ENCODE measurements around the gene CACNA1C. TPM values are rescaled to one million over a fixed set of nuclear protein-coding genes. Genes with fewer than 3 reads are reported as not detected.

CACNA1C gene
- polyA plus RNA-seq, 2 donors: 2.1 to 2.5 TPM

DNA sequence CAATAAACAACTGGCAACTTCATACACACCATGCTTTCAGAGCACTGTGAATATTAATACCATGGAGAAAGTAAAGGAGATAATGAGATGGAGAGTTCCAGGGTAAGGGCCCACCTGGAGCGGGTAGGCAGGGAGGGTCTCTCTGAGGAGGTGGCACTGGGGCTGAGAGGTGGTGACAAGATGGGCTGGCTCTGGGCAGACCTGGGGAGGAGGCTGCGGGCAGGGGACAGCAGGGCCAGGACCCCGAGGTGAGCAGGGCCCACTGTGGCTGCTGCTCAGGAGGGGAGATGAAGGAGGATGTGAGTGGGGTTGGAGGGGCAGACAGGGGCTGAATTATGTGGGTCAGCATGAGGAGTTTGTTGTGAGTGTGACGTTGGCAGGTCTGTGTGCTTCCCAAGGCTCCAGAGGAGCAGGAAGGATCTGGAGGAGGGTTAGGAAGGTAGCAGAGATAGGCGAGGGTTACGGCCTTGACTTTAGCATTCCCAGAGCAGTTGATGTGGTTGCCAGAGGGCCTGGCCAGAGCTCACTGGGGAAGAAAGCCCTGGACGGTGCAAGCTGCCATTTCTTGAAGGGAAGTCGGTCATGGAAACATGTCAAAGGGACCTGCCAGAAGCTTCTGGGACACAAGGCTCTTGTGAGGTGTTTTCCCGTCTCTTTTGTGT, 88.2 kb downstream of the CACNA1C start:
- Histone ChIP-seq H3K4me1 (ENCODE audit: control insufficient read depth in 2 of 2, insufficient read depth in 2 of 2, low read length in 1 of 2) (peaks cover 2 to 5% of the 10 kb centered on the region in 2 donors), H3K27ac (ENCODE audit: low read depth in 2 of 2, low read length in 1 of 2) (no peak overlapping the region), H3K36me3 (ENCODE audit: control insufficient read depth in 2 of 2, insufficient read depth in 2 of 2, low read length in 1 of 2) (no peaks in the 10 kb centered on the region), H3K9me3 (ENCODE audit: control insufficient read depth in 2 of 2, insufficient read depth in 1 of 2, low read depth in 1 of 2, low read length in 1 of 2) (no peaks in the 10 kb centered on the region), H3K27me3 (ENCODE audit: control insufficient read depth in 1 of 2, insufficient read depth in 2 of 2, low read length in 2 of 2) (no peaks in the 10 kb centered on the region), H3K4me3 (ENCODE audit: low read depth in 1 of 2, low read length in 2 of 2) (no peak overlapping the region)
- 74 to 81% methylated on average over 9 of the region's 9 CpGs for WGBS, 2 donors

GRCh38 chr12:2142068-2142467, 89.3 kb downstream of the CACNA1C start:
- no peaks in the 10 kb centered on the region for H3K27me3 ChIP-seq (ENCODE audit: control insufficient read depth in 1 of 2, insufficient read depth in 2 of 2, low read length in 2 of 2)
- H3K36me3 ChIP-seq (ENCODE audit: control insufficient read depth in 2 of 2, insufficient read depth in 2 of 2, low read length in 1 of 2): no peaks in the 10 kb centered on the region
- H3K9me3 ChIP-seq (ENCODE audit: control insufficient read depth in 2 of 2, insufficient read depth in 1 of 2, low read depth in 1 of 2, low read length in 1 of 2): no peaks in the 10 kb centered on the region
- H3K4me1 ChIP-seq (ENCODE audit: control insufficient read depth in 2 of 2, insufficient read depth in 2 of 2, low read length in 1 of 2): peaks cover 0 to 2% of the 10 kb centered on the region in 2 donors
- 87 to 88% methylated on average over 10 of the region's 10 CpGs for WGBS, 2 donors
- no peak overlapping the region for H3K27ac ChIP-seq (ENCODE audit: low read depth in 2 of 2, low read length in 1 of 2)
- no peak overlapping the region for H3K4me3 ChIP-seq (ENCODE audit: low read depth in 1 of 2, low read length in 2 of 2)

- Histone ChIP-seq H3K27ac (ENCODE audit: low read depth in 2 of 2, low read length in 1 of 2) (no peak overlapping the region), H3K4me1 (ENCODE audit: control insufficient read depth in 2 of 2, insufficient read depth in 2 of 2, low read length in 1 of 2) (no peaks in the 10 kb centered on the region), H3K27me3 (ENCODE audit: control insufficient read depth in 1 of 2, insufficient read depth in 2 of 2, low read length in 2 of 2) (no peaks in the 10 kb centered on the region), H3K4me3 (ENCODE audit: low read depth in 1 of 2, low read length in 2 of 2) (no peak overlapping the region), H3K9me3 (ENCODE audit: control insufficient read depth in 2 of 2, insufficient read depth in 1 of 2, low read depth in 1 of 2, low read length in 1 of 2) (no peaks in the 10 kb centered on the region), H3K36me3 (ENCODE audit: control insufficient read depth in 2 of 2, insufficient read depth in 2 of 2, low read length in 1 of 2) (no peaks in the 10 kb centered on the region)
- 61 to 75% methylated on average over 1 of the region's 1 CpG for WGBS, 2 donors
Measured at GRCh38 chr12:2144951-2145350, 92.2 kb downstream of the CACNA1C start.

DNA sequence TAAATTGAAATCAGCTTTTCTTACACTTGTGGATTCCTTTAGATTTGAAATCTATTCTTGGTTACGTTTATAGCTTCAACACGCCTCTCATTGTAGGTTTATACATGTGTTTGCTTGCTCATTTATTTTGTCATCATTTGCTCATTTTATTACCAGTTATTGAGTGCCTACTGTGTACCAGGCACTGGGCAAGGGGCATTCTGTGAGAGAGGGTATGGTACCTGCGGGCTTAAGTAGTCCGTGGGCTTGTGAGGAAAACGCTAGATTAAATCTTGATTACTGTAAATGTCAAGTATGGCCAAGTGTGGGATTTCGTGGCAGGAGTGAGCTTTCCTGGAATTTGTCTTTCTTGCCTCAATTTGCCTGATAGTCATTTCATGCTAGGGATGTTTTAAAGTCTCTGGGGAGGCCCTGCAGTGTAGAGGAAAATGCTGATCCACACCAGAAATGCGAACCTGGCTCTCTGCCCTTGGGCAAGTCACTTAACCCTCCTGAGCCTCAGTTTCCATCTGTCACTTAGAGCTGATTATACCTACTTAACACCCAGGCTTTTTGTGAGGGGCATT, 92.7 kb downstream of the CACNA1C start:
- H3K36me3 ChIP-seq (ENCODE audit: control insufficient read depth in 2 of 2, insufficient read depth in 2 of 2, low read length in 1 of 2): no peaks in the 10 kb centered on the region
- H3K27ac ChIP-seq (ENCODE audit: low read depth in 2 of 2, low read length in 1 of 2): no peak overlapping the region
- no peaks in the 10 kb centered on the region for H3K27me3 ChIP-seq (ENCODE audit: control insufficient read depth in 1 of 2, insufficient read depth in 2 of 2, low read length in 2 of 2)
- H3K4me3 ChIP-seq (ENCODE audit: low read depth in 1 of 2, low read length in 2 of 2): no peak overlapping the region
- peaks cover 0 to 2% of the 10 kb centered on the region in 2 donors for H3K9me3 ChIP-seq (ENCODE audit: control insufficient read depth in 2 of 2, insufficient read depth in 1 of 2, low read depth in 1 of 2, low read length in 1 of 2)
- 72 to 77% methylated on average over 7 of the region's 7 CpGs for WGBS, 2 donors
- no peaks in the 10 kb centered on the region for H3K4me1 ChIP-seq (ENCODE audit: control insufficient read depth in 2 of 2, insufficient read depth in 2 of 2, low read length in 1 of 2)

- peaks cover 0 to 2% of the 10 kb centered on the region in 2 donors for H3K9me3 ChIP-seq (ENCODE audit: control insufficient read depth in 2 of 2, insufficient read depth in 1 of 2, low read depth in 1 of 2, low read length in 1 of 2)
- WGBS, 2 donors: 77 to 89% methylated on average over 1 of the region's 1 CpG
- no peaks in the 10 kb centered on the region for H3K4me1 ChIP-seq (ENCODE audit: control insufficient read depth in 2 of 2, insufficient read depth in 2 of 2, low read length in 1 of 2)
Measured at GRCh38 chr12:2147335-2147734, 94.5 kb downstream of the CACNA1C start.

DNA sequence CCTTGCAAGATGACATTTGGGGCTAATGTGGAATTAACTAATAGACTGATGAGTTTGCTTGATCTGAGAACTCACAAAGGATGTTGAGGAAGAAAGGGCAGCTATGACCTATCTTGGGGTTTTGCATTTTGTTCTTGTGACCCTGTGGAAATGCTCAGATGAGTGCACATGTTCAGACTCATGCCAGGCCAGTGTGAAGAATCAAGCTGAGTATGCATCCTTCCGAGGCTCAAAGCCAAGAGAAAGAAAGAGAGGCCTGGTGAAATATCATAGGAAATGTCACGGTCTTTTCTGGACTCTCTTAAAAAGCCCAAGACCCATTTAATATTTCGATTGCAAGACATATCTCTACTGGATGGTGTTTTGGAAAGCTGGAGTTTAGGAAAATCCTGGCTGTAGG, 96.3 kb downstream of the CACNA1C start:
- Histone ChIP-seq H3K36me3 (ENCODE audit: control insufficient read depth in 2 of 2, insufficient read depth in 2 of 2, low read length in 1 of 2) (no peaks in the 10 kb centered on the region), H3K9me3 (ENCODE audit: control insufficient read depth in 2 of 2, insufficient read depth in 1 of 2, low read depth in 1 of 2, low read length in 1 of 2) (peaks cover 0 to 2% of the 10 kb centered on the region in 2 donors), H3K4me1 (ENCODE audit: control insufficient read depth in 2 of 2, insufficient read depth in 2 of 2, low read length in 1 of 2) (no peaks in the 10 kb centered on the region), H3K4me3 (ENCODE audit: low read depth in 1 of 2, low read length in 2 of 2) (no peak overlapping the region), H3K27me3 (ENCODE audit: control insufficient read depth in 1 of 2, insufficient read depth in 2 of 2, low read length in 2 of 2) (no peaks in the 10 kb centered on the region), H3K27ac (ENCODE audit: low read depth in 2 of 2, low read length in 1 of 2) (no peak overlapping the region)
- 69 to 79% methylated on average over 3 of the region's 3 CpGs for WGBS, 2 donors

More at GRCh38 chr12:2147335-2147734, 94.5 kb downstream of the CACNA1C start:
- Histone ChIP-seq H3K27ac (ENCODE audit: low read depth in 2 of 2, low read length in 1 of 2) (no peak overlapping the region), H3K36me3 (ENCODE audit: control insufficient read depth in 2 of 2, insufficient read depth in 2 of 2, low read length in 1 of 2) (no peaks in the 10 kb centered on the region), H3K27me3 (ENCODE audit: control insufficient read depth in 1 of 2, insufficient read depth in 2 of 2, low read length in 2 of 2) (no peaks in the 10 kb centered on the region), H3K4me3 (ENCODE audit: low read depth in 1 of 2, low read length in 2 of 2) (no peak overlapping the region)

GRCh38 chr12:2150833-2151232, 98.0 kb downstream of the CACNA1C start:
- WGBS, 2 donors: 72 to 79% methylated on average over 3 of the region's 3 CpGs
- Histone ChIP-seq H3K36me3 (ENCODE audit: control insufficient read depth in 2 of 2, insufficient read depth in 2 of 2, low read length in 1 of 2) (no peaks in the 10 kb centered on the region), H3K4me3 (ENCODE audit: low read depth in 1 of 2, low read length in 2 of 2) (no peak overlapping the region), H3K9me3 (ENCODE audit: control insufficient read depth in 2 of 2, insufficient read depth in 1 of 2, low read depth in 1 of 2, low read length in 1 of 2) (peaks cover 0 to 2% of the 10 kb centered on the region in 2 donors), H3K4me1 (ENCODE audit: control insufficient read depth in 2 of 2, insufficient read depth in 2 of 2, low read length in 1 of 2) (peaks cover 0 to 5% of the 10 kb centered on the region in 2 donors), H3K27me3 (ENCODE audit: control insufficient read depth in 1 of 2, insufficient read depth in 2 of 2, low read length in 2 of 2) (no peaks in the 10 kb centered on the region), H3K27ac (ENCODE audit: low read depth in 2 of 2, low read length in 1 of 2) (no peak overlapping the region)

- peaks cover 0 to 2% of the 10 kb centered on the region in 2 donors for H3K9me3 ChIP-seq (ENCODE audit: control insufficient read depth in 2 of 2, insufficient read depth in 1 of 2, low read depth in 1 of 2, low read length in 1 of 2)
- H3K36me3 ChIP-seq (ENCODE audit: control insufficient read depth in 2 of 2, insufficient read depth in 2 of 2, low read length in 1 of 2): no peaks in the 10 kb centered on the region
- H3K4me1 ChIP-seq (ENCODE audit: control insufficient read depth in 2 of 2, insufficient read depth in 2 of 2, low read length in 1 of 2): peaks cover 0 to 5% of the 10 kb centered on the region in 2 donors
- no peak overlapping the region for H3K4me3 ChIP-seq (ENCODE audit: low read depth in 1 of 2, low read length in 2 of 2)
- H3K27me3 ChIP-seq (ENCODE audit: control insufficient read depth in 1 of 2, insufficient read depth in 2 of 2, low read length in 2 of 2): no peaks in the 10 kb centered on the region
- no peak overlapping the region for H3K27ac ChIP-seq (ENCODE audit: low read depth in 2 of 2, low read length in 1 of 2)
- WGBS, 2 donors: 71 to 81% methylated on average over 5 of the region's 5 CpGs
Measured at GRCh38 chr12:2151391-2151790, 98.6 kb downstream of the CACNA1C start.

DNA sequence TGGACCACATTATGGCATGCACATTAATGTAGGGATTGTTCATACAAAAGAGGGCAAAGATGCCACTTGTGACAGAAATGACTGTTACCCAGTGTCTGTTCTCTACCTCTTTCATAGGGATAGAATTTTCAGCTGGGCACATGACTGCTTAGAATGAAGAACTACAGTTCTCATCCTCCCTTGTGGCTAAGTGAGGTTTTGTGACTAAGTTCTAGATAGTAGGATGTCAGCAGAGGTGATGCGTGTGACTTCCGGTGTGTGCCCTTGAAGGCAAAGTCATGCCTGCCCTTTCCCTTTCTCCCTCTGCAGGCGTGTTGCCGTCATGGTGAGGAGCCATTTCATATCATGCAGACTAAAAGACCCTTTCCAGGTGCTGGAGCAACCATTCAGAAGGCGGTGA, 99.3 kb downstream of the CACNA1C start:
- WGBS, 2 donors: 82 to 87% methylated on average over 5 of the region's 5 CpGs
- H3K27me3 ChIP-seq (ENCODE audit: control insufficient read depth in 1 of 2, insufficient read depth in 2 of 2, low read length in 2 of 2): no peaks in the 10 kb centered on the region
- H3K4me1 ChIP-seq (ENCODE audit: control insufficient read depth in 2 of 2, insufficient read depth in 2 of 2, low read length in 1 of 2): peaks cover 0 to 5% of the 10 kb centered on the region in 2 donors
- H3K36me3 ChIP-seq (ENCODE audit: control insufficient read depth in 2 of 2, insufficient read depth in 2 of 2, low read length in 1 of 2): no peaks in the 10 kb centered on the region
- no peak overlapping the region for H3K4me3 ChIP-seq (ENCODE audit: low read depth in 1 of 2, low read length in 2 of 2)
- H3K27ac ChIP-seq (ENCODE audit: low read depth in 2 of 2, low read length in 1 of 2): no peak overlapping the region
- peaks cover 0 to 2% of the 10 kb centered on the region in 2 donors for H3K9me3 ChIP-seq (ENCODE audit: control insufficient read depth in 2 of 2, insufficient read depth in 1 of 2, low read depth in 1 of 2, low read length in 1 of 2)

- H3K27ac ChIP-seq (ENCODE audit: low read depth in 2 of 2, low read length in 1 of 2): peak overlapping the region; percentile 46 to 51
- WGBS, 2 donors: 39 to 47% methylated on average over 9 of the region's 9 CpGs
Measured at GRCh38 chr12:2154050-2154449, 101.3 kb downstream of the CACNA1C start.

More at GRCh38 chr12:2154050-2154449, 101.3 kb downstream of the CACNA1C start:
- Histone ChIP-seq H3K4me3 (ENCODE audit: low read depth in 1 of 2, low read length in 2 of 2) (no peak overlapping the region), H3K27me3 (ENCODE audit: control insufficient read depth in 1 of 2, insufficient read depth in 2 of 2, low read length in 2 of 2) (no peaks in the 10 kb centered on the region), H3K4me1 (ENCODE audit: control insufficient read depth in 2 of 2, insufficient read depth in 2 of 2, low read length in 1 of 2) (peaks cover 0 to 5% of the 10 kb centered on the region in 2 donors), H3K36me3 (ENCODE audit: control insufficient read depth in 2 of 2, insufficient read depth in 2 of 2, low read length in 1 of 2) (no peaks in the 10 kb centered on the region), H3K9me3 (ENCODE audit: control insufficient read depth in 2 of 2, insufficient read depth in 1 of 2, low read depth in 1 of 2, low read length in 1 of 2) (peaks cover 0 to 2% of the 10 kb centered on the region in 2 donors)

All from esophagus (tissue), 2 donors.